Stimulated activated CD8-positive, alpha-beta memory T cell treated with anti-CD3 and anti-CD28 coated beads, Interleukin-7, amount 100 ng/mL, for 4 hours (primary cell): ENCODE measurements around the gene FOXM1.

Experiments used
- DNase-seq, 2 donors: peaks; one replicate each; pipeline ENCODE4 v3.0.0-alpha.2; 2020; ENCODE audit warnings: low read depth in 2 of 2

The FOXM1 gene, protein sequence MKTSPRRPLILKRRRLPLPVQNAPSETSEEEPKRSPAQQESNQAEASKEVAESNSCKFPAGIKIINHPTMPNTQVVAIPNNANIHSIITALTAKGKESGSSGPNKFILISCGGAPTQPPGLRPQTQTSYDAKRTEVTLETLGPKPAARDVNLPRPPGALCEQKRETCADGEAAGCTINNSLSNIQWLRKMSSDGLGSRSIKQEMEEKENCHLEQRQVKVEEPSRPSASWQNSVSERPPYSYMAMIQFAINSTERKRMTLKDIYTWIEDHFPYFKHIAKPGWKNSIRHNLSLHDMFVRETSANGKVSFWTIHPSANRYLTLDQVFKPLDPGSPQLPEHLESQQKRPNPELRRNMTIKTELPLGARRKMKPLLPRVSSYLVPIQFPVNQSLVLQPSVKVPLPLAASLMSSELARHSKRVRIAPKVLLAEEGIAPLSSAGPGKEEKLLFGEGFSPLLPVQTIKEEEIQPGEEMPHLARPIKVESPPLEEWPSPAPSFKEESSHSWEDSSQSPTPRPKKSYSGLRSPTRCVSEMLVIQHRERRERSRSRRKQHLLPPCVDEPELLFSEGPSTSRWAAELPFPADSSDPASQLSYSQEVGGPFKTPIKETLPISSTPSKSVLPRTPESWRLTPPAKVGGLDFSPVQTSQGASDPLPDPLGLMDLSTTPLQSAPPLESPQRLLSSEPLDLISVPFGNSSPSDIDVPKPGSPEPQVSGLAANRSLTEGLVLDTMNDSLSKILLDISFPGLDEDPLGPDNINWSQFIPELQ

DNA sequence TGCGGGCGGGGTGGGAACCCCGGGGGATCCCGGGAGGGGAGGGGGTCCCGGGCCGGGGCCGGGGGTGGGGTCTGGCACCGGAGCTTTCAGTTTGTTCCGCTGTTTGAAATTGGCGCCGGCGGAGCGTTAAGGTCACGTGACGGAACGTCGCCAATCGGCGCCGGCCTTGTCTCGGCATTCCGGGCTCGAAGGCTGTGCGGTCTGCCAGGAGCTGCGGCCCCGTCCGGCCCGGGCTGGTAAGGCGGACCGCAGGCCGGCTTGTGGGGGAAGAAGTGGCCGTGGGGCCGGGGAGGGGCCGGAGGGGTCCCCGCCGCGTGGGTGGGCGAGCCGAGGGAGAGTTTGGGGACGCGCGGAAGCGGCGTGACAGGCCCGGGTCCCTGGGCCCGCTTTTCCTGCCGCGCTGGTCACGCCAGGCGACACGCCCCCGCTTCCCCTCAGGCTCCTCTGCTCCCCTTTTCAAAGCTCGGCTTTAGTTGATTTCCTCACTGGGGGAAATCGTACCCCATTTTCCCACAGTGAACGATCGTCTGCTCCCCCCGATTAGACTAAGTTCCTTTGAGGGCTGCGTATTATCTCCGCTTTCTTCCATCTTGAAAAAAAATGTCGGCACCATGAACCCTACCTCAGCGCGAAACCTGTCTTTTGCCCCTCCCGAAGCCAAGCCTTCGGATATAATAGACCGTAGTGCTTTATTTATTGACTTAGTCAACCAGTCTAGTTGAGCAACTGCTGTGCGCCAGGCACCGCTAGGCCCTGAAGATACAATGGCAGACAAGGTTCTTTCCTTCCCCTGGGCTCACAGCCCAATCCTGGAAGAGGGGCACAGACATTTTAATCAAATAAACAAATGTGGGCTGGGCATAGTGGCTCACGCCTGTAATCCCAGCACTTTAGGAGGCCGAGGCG lies at the start of gene FOXM1, which contains the start of gene RHNO1:
FOXM1 (minus strand) TSS at position 128 of the 906 bp plus-strand sequence. CDS start 2,696 bp downstream, outside the sequence.
RHNO1 (plus strand) TSS at position 177 of the 906 bp plus-strand sequence. CDS start 8,144 bp downstream, outside the sequence.
- DNase-seq: peak; percentile 75 to 77

DNA sequence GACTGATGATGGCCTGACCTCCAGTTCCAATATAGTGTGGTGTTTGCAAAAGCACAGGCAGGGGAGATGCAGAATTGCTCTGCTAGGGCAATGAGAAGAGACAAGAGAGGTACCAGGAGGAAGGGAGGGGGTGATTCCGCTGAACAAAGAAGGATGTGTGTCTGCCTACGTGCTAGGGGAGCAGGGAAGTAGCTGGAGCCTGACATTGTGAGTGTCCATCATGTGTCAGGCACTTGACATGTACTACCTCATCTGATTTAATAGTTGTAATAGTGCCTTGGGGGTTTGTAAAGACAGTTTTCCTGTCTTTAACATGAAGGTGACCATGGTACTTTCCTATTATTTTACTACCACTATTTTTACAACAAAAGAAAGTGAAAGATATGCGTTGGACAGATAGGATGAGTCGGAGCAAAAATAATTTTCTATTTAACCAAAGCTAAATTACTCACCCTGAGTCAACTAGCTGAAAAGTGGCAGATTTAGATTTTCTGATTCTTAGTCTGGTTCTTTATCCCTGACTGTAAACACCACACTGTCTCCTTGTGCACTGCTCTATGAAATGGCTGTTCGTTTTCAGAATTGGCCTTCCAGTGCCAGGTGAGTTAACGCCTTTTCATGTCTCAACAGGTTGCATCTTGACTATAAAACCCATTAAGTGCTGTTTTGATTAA lies 48.5 kb upstream of the FOXM1 start:
- no peak for DNase-seq

DNA sequence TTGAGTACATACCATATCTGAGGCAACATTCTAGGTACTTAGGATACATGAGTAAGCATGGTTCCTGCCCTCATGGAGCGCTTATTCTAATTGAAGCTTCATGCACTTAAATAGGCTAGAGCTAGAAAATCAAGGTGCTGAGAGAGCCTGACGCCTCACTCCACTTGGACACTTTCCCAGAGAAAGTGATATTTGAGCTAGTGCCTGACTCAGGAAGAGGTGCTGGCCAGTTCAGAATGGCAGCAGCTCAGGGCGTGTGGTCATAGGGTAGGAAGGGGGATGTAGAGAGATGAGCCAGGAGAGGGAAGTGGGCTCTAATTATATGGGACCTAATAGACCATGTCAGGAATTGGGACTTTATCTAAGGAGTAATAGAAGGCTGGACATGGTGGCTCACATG lies 47.0 kb upstream of the FOXM1 start:
- DNase-seq: no peak

DNA sequence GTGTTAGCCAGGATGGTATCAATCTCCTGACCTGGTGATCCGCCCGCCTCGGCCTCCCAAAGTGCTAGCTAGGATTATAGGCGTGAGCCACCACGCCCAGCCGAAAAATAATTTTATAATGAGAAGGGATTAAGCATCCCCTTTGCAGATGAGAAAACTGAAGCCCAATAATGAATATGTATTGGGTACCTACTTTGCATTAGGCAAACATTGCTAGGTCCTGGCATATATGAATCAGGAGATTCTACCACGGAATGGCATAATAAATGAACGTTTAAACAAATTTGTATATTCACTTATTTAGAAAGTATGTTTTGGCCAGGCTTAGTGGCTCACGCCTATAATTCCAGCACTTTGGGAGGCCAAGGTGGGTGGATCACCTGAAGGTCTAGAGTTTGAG lies 46.1 kb upstream of the FOXM1 start:
- DNase-seq: no peak

DNA sequence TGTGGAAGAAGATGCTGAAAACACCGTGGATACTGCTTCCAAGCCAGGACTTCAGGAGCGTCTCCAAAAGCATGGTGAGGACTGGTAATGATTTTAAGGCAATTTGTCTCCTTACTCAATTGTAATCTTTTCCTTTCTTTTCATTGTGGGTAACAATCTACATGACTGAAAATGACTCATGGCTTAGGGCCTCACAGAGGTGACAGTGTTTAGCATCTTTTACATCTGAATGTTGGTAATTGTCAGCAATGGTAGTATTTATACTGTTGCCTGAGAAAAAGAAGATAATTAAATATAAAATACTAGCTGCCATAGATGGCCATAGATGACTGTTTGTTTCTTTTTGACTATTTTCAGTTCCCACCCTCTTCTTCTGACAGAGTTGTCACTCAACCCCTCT lies 45.4 kb upstream of the FOXM1 start:
- DNase-seq: no peak

DNA sequence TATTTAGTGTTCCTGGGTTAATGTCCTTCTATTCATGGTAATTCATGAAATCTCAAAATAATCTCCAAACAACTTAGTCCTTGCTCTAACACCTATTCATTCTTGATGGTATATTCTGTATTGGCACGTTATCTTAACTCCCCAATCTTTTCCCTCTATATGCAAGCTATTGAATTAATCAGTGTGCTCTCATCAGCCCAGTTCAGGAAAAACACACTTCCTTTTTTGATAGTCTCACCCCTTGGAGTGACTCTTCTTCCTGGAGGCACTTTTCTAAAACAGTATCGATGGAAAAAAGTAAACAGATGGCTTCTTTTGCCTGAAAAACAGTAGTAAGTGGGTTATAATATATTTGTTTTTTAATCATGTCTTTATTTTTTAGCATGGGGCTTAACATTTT lies 42.3 kb upstream of the FOXM1 start:
- DNase-seq: no peak

DNA sequence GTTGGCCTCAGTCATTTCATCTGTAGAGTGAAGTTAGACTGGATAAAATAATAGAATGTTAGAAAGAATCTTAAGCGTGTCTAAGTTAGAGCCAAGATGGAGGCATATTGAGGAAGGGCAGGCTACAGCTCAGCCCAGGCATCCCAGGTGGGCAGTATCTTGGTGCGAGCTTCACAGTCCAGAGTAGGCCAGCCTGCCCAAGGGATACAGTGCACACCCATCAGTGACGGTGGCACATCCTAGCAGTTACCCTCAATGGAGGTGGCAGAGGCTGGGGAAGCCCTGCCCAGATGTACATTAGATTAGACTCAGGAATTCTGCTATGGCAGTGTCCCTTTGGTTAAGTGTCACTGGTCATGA lies 35.2 kb upstream of the FOXM1 start:
- DNase-seq: no peak

DNA sequence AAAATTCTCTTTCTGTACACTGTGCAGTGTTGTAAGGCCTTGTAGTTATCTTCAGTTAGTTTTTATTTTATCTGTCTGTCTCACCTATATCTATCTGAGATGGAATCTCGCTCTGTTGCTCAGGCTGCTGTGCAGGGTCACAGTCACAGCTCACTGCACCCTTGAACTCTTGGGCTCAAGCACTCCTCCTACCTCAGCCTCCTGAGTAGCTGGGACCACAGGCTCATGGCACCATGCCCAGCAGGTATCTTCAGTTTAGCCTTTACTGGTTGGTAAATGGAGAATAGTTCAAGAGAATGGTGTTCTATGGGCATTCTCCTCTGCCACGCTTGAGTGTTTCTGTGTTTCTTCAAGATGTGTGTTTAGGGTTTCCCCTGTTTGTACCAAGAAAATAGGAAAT lies 27.3 kb upstream of the FOXM1 start:
- DNase-seq: no peak

DNA sequence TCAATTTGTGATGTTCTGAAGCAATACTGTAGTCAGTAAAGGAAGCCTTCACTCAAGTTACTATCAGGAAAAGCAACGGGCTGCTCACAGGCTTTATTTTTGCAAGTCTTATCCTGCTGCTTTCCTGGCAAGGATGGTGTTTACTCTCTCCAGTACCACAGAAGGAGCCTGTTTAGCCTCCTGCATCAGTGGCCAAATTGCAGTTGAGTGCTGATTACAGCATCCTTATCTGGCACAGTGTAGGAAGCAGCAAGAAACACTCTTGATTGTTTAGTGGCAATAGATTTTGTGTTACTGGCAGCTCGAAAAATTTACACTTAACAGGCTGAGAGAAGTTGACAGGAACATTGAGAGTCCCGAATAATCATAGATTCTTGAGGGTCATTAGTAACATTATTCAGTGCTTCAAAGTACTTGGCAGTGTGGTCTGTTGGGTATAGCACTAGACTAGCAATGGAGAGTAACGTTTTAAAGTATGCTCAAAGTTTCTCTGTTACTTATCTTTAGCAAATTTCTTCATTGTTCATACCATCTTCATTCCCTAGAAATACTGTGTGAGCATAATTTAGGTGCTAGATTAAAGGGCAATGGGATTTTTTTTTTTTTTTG lies 25.4 kb upstream of the FOXM1 start:
- DNase-seq: no peak

DNA sequence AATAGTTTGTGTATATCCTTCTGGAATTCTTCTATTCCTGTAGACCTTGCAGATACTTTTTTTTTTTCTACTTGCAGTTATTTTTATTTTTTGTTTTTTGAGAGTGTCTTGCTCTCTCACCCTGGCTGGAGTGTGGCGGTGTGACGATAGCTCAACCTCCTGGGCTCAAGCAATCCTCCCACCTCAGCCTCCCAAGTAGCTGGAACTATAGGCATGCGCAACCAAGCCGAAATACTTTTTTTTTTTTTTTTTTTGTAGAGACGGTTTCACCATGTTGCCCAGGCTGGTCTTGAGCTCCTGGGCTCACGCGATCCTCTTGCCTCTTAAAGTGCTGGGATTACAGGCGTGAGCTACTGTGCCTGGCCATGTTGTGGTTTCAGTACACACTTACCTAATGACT lies 23.7 kb upstream of the FOXM1 start:
- DNase-seq: no peak

DNA sequence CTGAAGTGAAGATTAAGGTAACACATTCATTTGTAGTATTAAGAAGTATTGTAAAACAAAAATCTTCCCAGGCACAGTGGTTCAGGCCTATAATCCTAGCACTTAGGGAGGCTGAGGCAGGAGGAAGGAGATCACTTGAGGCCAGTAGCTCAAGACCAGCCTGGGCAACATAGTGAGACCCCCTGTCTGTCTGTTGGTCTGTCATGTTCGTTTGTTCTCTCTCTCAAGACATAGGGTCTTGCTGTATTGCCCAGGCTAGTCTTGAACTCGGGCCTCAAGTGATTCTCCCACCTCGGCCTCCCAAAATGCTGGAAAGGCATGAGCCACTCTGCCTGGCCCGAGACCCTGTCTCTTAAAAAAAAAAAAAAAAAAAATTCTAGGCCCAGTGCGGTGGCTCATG lies 20.4 kb upstream of the FOXM1 start:
- DNase-seq: no peak

DNA sequence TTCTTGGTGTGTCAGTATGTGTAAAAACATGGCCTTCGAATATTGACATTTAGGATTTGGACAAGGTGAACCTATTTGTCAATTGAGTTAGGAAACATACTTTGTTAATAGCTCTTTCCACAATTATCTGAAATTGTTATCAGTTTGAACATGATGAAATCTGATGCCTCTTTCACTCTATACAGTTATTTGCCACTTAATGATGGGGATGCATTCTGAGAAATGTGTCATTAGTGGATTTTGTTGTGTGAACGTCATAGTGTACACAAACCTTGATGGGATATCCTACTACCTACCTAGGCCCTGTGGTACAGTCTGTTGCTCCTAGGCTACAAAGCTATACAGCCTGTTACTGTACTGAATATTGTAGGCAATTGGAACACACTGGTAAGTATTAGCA lies 18.5 kb upstream of the FOXM1 start:
- DNase-seq: no peak

DNA sequence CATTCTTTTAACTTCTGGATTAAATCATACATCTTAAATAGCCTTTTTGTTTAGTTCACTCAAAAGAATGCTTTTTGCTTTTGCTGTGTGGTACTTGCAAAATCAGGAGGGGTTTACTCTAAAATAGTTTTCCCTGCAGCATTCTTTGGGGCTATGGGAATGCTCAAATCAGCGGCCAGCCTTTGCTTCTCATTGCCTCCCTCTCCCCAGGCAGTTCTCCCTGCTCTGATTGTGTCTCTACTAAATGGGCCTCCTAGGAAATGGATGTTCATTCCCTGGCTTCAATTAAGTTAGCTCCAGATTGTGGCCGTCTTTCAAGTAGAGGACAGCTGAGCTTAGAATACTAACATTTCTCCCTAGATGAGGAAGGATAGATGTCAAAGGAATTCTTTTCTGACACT lies 18.1 kb upstream of the FOXM1 start:
- no peak for DNase-seq

DNA sequence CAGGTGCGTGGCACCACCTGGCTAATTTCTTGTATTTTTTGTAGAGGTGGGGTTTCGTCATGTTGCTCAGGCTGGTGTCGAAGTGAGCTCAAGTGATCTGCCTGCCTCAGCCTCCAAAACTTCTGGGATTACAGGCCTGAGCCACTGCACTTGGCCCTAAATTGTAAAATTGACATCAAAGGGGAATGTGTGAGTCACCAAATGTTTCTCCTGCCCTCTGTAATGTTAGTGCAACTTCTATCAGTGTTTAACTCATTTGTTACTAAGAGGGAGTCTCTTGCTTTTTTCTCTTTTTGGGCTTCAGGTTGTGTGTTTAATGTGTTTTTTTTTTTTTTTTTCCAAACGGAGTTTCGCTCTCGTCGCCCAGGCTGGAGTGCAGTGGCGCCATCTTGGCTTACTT lies 16.0 kb upstream of the FOXM1 start:
- no peak for DNase-seq

DNA sequence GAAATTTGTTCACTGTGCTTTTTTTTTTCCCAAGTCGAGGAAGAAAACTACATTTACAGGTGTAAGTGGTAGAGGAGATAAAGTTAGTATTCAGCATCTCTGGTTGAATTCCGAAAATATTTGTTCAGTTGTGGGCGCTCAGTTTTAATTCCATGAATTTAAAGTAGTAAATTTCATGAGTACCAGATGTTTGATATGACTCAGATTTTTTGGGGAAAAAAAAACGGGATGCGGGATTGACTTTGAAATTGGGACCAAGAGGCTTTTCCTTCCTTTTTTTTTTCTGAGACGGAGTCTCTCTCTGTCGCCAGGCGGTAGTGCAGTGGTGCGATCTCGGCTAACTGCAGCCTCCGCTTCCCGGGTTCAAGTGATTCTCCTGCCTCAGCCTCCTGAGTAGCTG lies 15.3 kb upstream of the FOXM1 start:
- no peak for DNase-seq

DNA sequence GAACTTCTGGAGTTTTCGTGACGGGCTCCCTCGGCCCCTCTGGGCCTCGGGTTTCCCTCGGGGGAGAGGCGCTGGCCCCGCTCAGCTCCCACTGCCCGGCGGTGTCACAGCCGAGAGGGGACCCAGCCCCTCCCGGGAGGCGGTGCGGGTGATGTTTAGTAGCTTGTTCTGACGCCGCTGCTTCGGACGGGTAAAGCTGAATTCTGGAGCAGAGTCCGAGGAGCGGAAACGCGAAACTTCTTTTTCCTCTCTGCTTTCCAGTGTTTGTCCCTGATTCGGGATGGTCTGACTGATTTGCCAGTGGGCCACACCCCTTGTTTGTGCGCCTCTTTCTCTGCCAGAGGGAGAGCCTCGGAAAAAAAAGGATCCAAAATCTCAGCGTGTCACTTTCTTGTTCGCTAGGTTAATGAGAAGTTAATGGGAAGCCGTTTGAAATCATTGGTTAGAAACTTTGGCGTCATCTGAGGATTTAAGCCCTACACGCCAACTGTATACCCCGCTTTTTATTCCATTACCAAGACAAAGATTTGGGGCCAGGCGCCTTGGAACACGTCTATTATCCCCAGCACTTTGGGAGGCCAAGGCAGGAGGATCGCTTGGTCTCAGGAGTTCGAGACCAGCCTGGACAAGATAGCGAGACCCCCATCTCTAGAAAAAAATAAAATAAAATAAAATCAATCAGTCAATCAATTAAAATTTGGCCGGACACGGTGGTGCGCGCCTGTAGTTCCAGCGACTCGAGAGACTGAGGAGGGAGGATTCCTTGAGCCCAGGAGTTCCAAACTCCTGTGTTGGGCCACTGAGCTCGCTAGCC lies 14.5 kb upstream of the FOXM1 start:
- DNase-seq: peak in 1 of 2 donors; percentile 31

DNA sequence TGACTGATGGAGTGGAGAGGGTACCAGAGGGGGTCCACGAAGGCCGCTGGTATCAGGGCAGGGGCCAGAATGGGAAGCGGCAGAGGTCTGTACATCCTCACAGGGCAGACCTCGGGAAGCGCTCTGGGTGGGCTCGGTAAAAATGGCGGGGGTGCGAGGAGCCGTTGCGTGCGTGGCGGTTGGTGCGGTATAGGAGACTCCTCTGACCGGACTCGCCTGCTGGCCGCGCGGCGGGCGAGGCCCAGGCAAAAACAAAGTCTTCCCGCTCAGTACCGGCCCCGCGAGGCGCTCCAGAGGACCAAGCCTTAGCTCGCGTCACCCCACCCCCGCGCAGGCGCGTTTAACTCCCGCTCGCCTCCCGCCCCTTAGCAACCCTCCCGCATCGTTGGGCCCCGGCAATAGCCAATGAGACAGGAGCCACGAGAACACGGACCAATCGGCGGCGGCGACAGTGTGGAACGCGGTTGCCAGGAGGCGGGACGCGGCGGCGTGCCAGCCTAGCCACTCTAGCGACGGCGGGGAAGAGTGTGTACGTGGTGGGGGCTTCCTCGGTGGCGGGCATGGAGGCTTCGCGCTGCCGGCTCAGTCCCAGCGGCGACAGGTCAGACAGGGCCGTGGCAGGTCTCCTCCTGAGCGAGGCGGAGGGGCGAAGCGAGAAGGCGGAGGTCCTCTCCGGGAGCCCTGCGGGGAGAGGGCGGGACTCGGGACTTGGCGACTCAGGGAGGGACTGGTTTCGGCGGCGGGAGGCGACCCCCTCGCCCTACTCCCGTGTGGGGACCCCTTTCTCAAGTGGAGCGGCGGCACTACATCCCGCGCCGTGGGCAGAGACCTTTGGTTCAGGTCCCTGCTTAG lies 13.6 kb upstream of the FOXM1 start, which contains the start of gene TULP3:
TULP3 (plus strand) TSS at position 504 of the 852 bp plus-strand sequence; CDS start at position 561, 57 bp downstream.
- peak; percentile 97 to 98 for DNase-seq

DNA sequence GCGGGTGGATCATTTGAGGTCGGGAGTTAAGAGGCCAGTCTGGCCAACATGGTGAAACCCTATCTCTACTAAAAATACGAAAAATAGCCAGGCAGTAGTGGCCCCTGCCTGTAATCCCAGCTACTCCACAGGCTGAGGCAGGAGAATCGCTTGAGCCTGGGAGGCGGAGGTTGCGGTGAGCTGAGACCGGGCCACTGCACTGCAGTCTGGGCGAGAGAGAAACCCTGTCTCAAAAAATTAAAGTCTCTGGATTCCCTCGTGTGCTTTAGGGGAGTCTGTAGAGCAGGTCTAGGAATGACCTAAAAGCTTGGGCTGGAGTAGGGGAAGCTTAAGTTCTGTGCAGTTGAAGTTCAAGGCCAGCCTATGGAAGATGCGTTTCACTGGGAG lies 13.0 kb upstream of the FOXM1 start:
- DNase-seq: no peak
